Neutrophil (primary cell): ENCODE data around the gene TYW1.
A peak's percentile ranks its signal among the peaks of the same experiment; 100 is the strongest.
"Not testable (repeated sequence)": the region's sequence is repeated elsewhere in the genome, so short reads cannot be mapped to it uniquely, and the experiment has no call there.

Source experiments
- H3K27ac ChIP-seq: fragments of 200-600 bp; sonication (generic); 2 replicates; pipeline ENCODE4 v1.5.1; 2016; ENCODE audit warnings: mild to moderate bottlenecking, moderate library complexity
- H3K27me3 ChIP-seq: fragments of 200-600 bp; sonication (generic); 2 replicates; pipeline ENCODE4 v1.6.0; 2016; ENCODE audit warnings: mild to moderate bottlenecking
- H3K36me3 ChIP-seq: fragments of 200-600 bp; sonication (generic); 2 replicates; pipeline ENCODE4 v1.5.1; 2017
- H3K4me1 ChIP-seq, 2 experiments: fragments of 200-600 bp in 1 of 2; sonication (generic) in 1 of 2; 1 replicate in 1 of 2; 2 replicates in 1 of 2; pipeline versions ENCODE4 v1.5.1 to v1.6.1; 2013 to 2016; ENCODE audit warnings: low read depth in 1 of 2, low read length in 1 of 2, mild to moderate bottlenecking in 1 of 2, moderate library complexity in 1 of 2; ENCODE audit not compliant: control insufficient read depth in 1 of 2, insufficient read depth in 1 of 2
- H3K4me3 ChIP-seq, 2 experiments: fragments of 200-600 bp in 1 of 2; sonication (generic) in 1 of 2; 1 replicate in 1 of 2; 2 replicates in 1 of 2; pipeline ENCODE4 v1.5.1; 2013 to 2016; ENCODE audit warnings: low read depth in 1 of 2, low read length in 1 of 2, mild to moderate bottlenecking in 1 of 2, moderate library complexity in 1 of 2
- H3K9me3 ChIP-seq: fragments of 200-600 bp; sonication (generic); 2 replicates; pipeline ENCODE4 v1.5.1; 2016
- TF ChIP-seq, protein P1 (sequence below): fragments of 200-600 bp; sonication (generic); IDR thresholded peaks from 2 replicates; pipeline ENCODE4 v1.5.1; 2016; ENCODE audit warnings: antibody characterized with exemption

TYW1 gene, protein sequence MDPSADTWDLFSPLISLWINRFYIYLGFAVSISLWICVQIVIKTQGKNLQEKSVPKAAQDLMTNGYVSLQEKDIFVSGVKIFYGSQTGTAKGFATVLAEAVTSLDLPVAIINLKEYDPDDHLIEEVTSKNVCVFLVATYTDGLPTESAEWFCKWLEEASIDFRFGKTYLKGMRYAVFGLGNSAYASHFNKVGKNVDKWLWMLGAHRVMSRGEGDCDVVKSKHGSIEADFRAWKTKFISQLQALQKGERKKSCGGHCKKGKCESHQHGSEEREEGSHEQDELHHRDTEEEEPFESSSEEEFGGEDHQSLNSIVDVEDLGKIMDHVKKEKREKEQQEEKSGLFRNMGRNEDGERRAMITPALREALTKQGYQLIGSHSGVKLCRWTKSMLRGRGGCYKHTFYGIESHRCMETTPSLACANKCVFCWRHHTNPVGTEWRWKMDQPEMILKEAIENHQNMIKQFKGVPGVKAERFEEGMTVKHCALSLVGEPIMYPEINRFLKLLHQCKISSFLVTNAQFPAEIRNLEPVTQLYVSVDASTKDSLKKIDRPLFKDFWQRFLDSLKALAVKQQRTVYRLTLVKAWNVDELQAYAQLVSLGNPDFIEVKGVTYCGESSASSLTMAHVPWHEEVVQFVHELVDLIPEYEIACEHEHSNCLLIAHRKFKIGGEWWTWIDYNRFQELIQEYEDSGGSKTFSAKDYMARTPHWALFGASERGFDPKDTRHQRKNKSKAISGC

DNA sequence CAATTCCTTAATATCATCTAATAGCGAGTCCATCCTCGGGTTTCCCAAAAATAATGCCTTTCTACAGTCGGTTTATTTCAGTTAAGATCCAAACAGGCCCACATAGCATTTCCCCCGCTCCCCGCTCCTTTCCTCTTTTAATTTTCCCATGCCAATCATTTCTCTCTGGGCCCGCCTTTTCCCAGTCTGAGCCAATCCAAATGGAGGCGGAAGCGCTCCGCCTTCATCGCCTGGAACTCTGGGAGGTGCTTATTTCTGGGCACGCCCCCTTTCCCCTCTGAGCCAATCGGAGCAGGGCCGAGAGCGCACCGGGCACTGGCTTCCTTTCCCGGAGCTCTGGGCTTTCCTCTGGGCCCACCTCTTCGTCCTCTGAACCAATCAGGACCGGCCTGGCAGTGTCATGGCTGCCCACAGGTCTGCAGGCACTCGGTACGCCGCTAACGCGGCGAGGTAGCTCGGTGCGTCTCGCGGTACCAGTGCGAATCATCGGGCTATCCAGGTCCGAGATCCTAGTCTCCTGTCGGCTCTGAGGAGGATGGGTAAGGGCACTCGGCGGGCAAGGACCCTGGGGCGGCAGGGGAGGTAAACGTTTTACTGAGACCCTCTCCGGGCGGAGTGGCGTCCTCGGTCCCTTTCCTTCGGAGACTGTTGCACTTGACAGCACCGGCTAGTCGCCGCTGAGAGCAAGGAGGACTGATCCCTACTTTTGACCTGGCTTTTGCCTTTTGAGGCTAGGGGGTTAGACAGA lies at the start of gene TYW1:
Gene TYW1 (plus strand): TSS at position 390 of the 748 bp plus-strand sequence. CDS start 146 bp downstream, at position 536.
- H3K4me3 ChIP-seq, result peak within 1 kb of the TSS; percentile 78 to 90
- TF ChIP-seq, protein P1, sequence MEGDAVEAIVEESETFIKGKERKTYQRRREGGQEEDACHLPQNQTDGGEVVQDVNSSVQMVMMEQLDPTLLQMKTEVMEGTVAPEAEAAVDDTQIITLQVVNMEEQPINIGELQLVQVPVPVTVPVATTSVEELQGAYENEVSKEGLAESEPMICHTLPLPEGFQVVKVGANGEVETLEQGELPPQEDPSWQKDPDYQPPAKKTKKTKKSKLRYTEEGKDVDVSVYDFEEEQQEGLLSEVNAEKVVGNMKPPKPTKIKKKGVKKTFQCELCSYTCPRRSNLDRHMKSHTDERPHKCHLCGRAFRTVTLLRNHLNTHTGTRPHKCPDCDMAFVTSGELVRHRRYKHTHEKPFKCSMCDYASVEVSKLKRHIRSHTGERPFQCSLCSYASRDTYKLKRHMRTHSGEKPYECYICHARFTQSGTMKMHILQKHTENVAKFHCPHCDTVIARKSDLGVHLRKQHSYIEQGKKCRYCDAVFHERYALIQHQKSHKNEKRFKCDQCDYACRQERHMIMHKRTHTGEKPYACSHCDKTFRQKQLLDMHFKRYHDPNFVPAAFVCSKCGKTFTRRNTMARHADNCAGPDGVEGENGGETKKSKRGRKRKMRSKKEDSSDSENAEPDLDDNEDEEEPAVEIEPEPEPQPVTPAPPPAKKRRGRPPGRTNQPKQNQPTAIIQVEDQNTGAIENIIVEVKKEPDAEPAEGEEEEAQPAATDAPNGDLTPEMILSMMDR, result peak; percentile 45

DNA sequence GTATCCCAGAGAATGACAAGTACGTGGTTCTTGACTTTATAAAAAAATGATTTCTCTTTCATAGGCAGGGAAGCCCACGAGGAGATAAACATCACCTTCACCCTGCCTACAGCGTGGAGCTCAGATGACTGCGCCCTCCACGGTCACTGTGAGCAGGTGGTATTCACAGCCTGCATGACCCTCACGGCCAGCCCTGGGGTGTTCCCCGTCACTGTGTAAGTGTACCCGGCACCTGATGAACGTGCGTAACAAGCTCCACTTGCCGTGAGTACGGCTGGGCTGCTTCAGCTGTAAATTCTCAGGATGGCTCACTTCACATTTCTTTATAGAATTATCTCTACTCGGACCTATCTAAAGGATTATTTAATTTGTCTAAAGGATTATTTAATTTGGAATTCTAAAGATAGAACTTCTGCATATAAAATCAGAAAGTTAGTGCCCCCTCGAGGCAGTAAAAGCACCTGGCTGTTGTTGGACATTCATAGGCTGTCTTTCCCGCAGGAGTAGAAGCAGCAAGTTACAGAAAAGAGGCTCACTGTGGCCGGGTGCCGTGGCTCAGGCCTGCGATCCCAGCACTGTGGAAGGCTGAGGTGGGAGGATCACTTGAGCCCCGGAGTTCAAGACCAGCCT lies 48.0 kb upstream of the TYW1 start:
- no peaks in the 10 kb centered on the region for H3K9me3 ChIP-seq
- H3K27ac ChIP-seq, result no peak overlapping the region
- H3K27me3 ChIP-seq, result no peaks in the 10 kb centered on the region
- H3K36me3 ChIP-seq, result peaks cover 99% of the 10 kb centered on the region
- TF ChIP-seq, protein P1, result no peak
- H3K4me3 ChIP-seq, result no peak overlapping the region
- no peaks in the 10 kb centered on the region for H3K4me1 ChIP-seq

More for the DNA sequence above, at the start of gene TYW1:
- H3K9me3 ChIP-seq, H3K27me3 ChIP-seq, H3K36me3 ChIP-seq: not testable (repeated sequence)
- peaks cover 16 to 20% of the 10 kb centered on the region in 2 experiments for H3K4me1 ChIP-seq
- peak within 1 kb of the TSS; percentile 94 for H3K27ac ChIP-seq

DNA sequence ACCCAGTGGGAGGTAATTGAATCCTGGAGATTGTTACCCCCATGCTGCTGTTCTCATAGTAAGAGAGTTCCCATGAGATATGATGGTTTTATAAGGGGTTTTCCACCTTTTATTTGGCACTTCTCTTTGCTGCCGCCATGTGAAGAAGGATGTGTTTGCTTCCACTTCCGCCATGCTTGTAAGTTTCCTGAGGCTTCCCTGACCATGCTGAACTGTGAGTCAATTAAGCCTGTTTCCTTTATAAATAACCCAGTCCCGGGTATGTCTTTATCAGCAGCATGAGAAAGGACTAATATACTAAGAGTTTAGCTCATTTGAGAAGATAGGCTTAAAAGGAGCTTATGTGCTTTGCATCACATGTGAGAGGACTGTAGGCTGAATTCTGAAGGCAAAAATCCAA lies 46.3 kb upstream of the TYW1 start:
- Histone ChIP-seq H3K36me3 (peaks cover 97% of the 10 kb centered on the region), H3K9me3 (no peaks in the 10 kb centered on the region), H3K4me3 (no peak overlapping the region), H3K27me3 (no peaks in the 10 kb centered on the region), H3K27ac (no peak overlapping the region), H3K4me1 (no peaks in the 10 kb centered on the region)
- TF ChIP-seq, protein P1, result no peak

DNA sequence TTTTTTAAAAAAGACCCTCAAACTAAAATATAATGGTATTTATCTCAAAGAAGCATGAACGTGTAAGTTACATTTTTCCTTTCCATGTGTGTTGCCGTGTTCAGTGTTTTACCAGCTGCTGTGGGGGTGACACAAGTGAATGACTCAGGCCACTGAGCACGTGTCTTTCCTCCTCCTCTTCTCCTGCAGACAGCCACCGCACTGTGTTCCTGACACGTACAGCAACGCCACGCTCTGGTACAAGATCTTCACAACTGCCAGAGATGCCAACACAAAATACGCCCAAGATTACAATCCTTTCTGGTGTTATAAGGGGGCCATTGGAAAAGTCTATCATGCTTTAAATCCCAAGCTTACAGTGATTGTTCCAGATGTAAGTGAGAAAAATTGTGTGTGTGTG lies 45.9 kb upstream of the TYW1 start:
- H3K36me3 ChIP-seq, result peaks cover 97% of the 10 kb centered on the region
- no peak overlapping the region for H3K4me3 ChIP-seq
- TF ChIP-seq, protein P1, result no peak
- no peaks in the 10 kb centered on the region for H3K4me1 ChIP-seq
- H3K27me3 ChIP-seq, result no peaks in the 10 kb centered on the region
- no peaks in the 10 kb centered on the region for H3K9me3 ChIP-seq
- H3K27ac ChIP-seq, result no peak overlapping the region
